Lower leg skin (tissue), 4 donors: ENCODE results near the gene NUDT3. TPM values are rescaled to one million over a fixed set of nuclear protein-coding genes. Genes with fewer than 3 reads are reported as not detected.

Source experiments
- DNase-seq, 2 donors: peaks; one replicate each; pipeline ENCODE4 v3.0.0-alpha.2; 2019; ENCODE audit warnings: low spot score in 2 of 2
- H3K4me3 ChIP-seq: fragments of 200-600 bp; sonication (generic); 2 replicates; pipeline ENCODE4 v1.5.1; 2017; ENCODE audit warnings: mild to moderate bottlenecking, low read depth; ENCODE audit not compliant: poor library complexity, severe bottlenecking
- POLR2A ChIP-seq, 2 donors: fragments of 450-650 bp; IDR thresholded peaks; one replicate each; pipeline ENCODE4 v1.6.1; 2016 to 2017; ENCODE audit warnings: antibody characterized with exemption in 2 of 2, mild to moderate bottlenecking in 1 of 2, moderate library complexity in 1 of 2
- WGBS, 2 donors: methylation state at CpG; one replicate each; pipeline ENCODE4 v1.1.5; 2018; 5-methylcytosine and 5-hydroxymethylcytosine counted together
- intact Hi-C: fragments of 100-400 bp; cut with DNase I; formaldehyde crosslinking; loops from one replicate; pipeline ENCODE4 v1.15.0; 2023; ENCODE audit warnings: low total_unique reads
- total RNA-seq, 4 donors: library from RNA; depleted of rRNA; stranded (reverse); fragments of >200 nt; gene quantifications; one replicate each; pipeline ENCODE4 v1.1.0, GENCODE V29; 2016
- TF ChIP-seq, protein P1 (sequence below), 3 donors: fragments of 450-650 bp; IDR thresholded peaks; one replicate each; pipeline ENCODE4 v1.5.1; 2016; ENCODE audit warnings: antibody characterized with exemption in 3 of 3, mild to moderate bottlenecking in 3 of 3, moderate library complexity in 2 of 3

The NUDT3 gene
- total RNA-seq, 4 donors from 2014 or later, result 10.0 to 29.1 (median 19.9) TPM

DNA sequence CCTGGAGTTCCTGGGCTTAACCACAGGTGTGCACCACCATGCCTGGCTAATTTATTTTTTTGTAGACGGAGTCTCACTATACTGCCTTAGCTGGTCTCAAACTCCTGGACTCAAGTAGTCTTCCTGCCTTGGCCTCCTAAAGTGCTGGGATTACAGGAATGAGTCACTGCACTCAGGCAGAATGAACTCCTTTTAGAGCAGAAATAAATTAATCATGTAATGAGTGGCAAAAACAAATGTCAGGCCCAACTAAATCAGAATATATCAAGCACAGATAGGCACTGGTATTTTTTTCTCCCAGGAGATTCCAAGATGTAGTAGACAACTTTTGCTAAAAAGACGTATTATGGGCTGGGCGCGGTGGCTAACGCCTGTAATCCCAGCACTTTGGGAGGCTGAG lies 30.8 kb upstream of the NUDT3 start:
- TF ChIP-seq POLR2A (IDR thresholded peaks at IDR 0.05), result no peak
- TF ChIP-seq, protein P1, sequence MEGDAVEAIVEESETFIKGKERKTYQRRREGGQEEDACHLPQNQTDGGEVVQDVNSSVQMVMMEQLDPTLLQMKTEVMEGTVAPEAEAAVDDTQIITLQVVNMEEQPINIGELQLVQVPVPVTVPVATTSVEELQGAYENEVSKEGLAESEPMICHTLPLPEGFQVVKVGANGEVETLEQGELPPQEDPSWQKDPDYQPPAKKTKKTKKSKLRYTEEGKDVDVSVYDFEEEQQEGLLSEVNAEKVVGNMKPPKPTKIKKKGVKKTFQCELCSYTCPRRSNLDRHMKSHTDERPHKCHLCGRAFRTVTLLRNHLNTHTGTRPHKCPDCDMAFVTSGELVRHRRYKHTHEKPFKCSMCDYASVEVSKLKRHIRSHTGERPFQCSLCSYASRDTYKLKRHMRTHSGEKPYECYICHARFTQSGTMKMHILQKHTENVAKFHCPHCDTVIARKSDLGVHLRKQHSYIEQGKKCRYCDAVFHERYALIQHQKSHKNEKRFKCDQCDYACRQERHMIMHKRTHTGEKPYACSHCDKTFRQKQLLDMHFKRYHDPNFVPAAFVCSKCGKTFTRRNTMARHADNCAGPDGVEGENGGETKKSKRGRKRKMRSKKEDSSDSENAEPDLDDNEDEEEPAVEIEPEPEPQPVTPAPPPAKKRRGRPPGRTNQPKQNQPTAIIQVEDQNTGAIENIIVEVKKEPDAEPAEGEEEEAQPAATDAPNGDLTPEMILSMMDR (IDR thresholded peaks at IDR 0.05), result no peak
- intact Hi-C loops, result loop anchor here (5.0 kb wide), 1 partner anchor 226 kb away; no protein-coding TSS in a partner anchor
- no peak overlapping the region for H3K4me3 ChIP-seq
- WGBS, 2 donors, result 93 to 94% methylated on average over 5 of the region's 5 CpGs
- DNase-seq, result no peak

DNA sequence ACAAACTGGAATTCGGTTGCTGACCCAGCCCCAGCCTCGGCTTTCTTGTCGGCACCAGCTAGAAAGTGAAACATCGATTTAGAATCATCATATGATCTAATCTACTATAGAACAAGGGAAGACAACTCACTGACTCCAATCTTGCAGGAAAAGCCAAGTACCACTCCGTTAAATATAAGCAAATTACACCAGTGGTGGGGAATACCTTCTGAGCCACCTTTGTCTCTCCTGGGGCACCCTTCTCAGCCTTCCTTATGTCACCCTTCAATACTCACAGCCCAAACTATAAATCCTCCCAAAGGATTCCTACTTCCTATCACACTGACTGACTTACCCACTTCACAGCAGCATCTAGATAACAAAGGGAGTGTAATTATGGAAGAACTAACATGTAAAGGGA lies 25.9 kb upstream of the NUDT3 start:
- intact Hi-C loops, result loop anchor here (10.0 kb wide), 1 partner anchor 174 kb away; the partner anchor contains the start of gene SMIM29
- TF ChIP-seq POLR2A (IDR thresholded peaks at IDR 0.05), result no peak
- TF ChIP-seq, protein P1 (IDR thresholded peaks at IDR 0.05), result no peak
- no peak overlapping the region for H3K4me3 ChIP-seq
- no peak for DNase-seq
- WGBS, 2 donors, result 84 to 86% methylated on average over 5 of the region's 5 CpGs

DNA sequence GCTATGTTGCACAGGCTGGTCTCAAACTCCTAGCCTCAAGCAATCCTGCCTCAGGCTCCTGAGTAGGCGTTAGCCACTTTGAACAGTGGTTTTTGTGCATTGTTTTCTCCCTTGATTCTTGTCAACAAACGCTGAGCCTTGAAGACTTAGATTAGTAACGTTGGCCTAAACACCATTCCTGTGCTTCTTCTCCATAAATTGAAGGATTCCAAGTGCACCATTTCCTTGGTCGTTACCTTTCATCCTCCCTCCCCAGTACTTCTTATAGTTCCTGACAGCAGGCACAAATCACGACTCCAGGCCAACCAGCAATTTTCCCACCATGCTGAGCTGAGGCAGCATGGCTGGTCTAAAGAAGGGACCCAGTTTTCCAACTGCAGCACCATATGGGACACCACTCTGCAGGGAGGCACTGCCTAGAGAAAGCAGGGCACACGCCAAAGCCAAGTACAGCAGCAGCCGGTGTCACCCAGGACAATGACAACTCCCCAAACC lies 24.5 kb upstream of the NUDT3 start:
- WGBS, 2 donors, result 55 to 64% methylated on average over 7 of the region's 7 CpGs
- intact Hi-C loops, result loop anchor here (10.0 kb wide), 1 partner anchor 172 kb away; the partner anchor contains the start of gene SMIM29
- no peak for DNase-seq
- no peak for TF ChIP-seq POLR2A (IDR thresholded peaks at IDR 0.05)
- TF ChIP-seq, protein P1 (IDR thresholded peaks at IDR 0.05), result no peak
- no peak overlapping the region for H3K4me3 ChIP-seq

DNA sequence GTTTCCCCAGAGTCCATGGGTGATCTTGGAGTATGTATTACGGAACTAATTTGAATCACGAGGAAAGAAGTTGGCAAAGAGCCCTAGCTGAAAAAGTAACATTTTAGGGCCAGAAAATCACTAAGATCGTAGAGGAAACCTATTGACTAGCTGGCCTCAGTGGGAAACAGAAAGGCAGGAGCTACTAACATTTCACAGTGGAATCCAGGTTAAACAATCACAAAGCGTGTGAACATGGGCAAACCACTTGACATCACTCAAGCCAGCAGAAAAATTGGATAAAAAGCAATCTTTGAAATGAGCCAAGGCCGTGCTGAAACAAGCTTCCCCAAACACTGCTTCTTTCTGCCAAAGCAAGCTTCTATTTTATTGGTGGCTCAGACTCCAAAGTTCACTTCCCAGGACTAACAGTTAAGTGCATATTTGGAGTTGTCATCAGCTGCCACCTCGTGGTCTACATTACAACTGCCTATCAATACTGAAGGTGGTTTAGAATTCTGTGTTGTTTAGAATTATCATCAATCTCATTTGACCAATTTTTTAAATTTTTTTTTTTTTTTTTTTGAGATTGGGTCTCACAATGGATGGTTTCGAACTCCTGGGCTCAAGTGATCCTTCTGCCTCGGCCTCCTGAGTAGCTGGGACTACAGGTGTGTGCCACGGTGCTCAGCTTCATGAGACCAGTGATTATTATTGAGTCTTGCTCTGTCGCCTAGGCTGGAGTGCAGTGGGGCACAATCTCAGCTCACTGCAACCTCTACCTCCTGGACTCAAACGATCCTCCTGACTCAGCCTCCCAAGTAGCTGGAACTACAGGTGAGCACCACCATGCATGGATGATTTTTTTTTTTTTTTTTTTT lies 22.8 kb upstream of the NUDT3 start:
- 40 to 41% methylated on average over 11 of the region's 11 CpGs for WGBS, 2 donors
- H3K4me3 ChIP-seq, result no peak overlapping the region
- peak in 1 of 2 donors; percentile 76 for DNase-seq
- intact Hi-C loops, result loop anchor here (10.0 kb wide), 1 partner anchor 170 kb away; the partner anchor contains the start of gene SMIM29
- TF ChIP-seq, protein P1 (IDR thresholded peaks at IDR 0.05), result peak in 1 of 3 donors; percentile 63
- no peak for TF ChIP-seq POLR2A (IDR thresholded peaks at IDR 0.05)

DNA sequence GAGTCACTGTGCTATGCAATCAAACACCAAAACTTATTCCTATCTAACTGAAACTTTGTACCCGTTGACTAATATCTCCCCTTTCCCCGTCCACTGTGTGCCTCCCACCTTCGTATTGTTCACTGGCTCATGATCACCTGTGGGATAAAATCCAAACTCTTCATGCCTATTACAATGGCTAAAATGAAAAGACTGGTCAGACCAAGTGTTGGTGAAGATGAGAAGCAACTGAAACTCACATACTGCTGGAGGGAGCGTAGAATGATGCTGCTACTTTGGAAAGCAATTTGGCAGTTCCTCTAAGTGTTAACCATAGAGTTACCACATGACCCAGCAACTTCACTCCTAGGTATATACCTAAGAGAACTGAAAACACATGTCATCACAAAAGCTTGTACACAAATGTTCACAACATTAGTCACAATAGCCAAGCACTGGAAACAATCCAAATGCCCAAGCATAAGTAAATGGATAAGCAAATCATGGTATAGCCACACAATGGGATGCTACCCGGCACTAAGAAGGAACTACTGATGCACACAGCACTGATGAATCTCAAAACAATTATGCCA lies 20.3 kb upstream of the NUDT3 start:
- no peak overlapping the region for H3K4me3 ChIP-seq
- no peak for DNase-seq
- intact Hi-C loops, result loop anchor here (10.0 kb wide), 1 partner anchor 168 kb away; the partner anchor contains the start of gene SMIM29
- WGBS, 2 donors, result 91 to 93% methylated on average over 5 of the region's 5 CpGs
- no peak for TF ChIP-seq POLR2A (IDR thresholded peaks at IDR 0.05)
- TF ChIP-seq, protein P1 (IDR thresholded peaks at IDR 0.05), result no peak
